CD4-positive, CD25-positive, alpha-beta regulatory T cell (primary cell): Measurements from ENCODE around the gene TBL1X. TPM values are rescaled to one million over a fixed set of nuclear protein-coding genes. Genes with fewer than 3 reads are reported as not detected.
"Not testable (repeated sequence)": the region's sequence is repeated elsewhere in the genome, so short reads cannot be mapped to it uniquely, and the experiment has no call there.

ENCODE experiments used
- ATAC-seq, 2 donors: fragments of 150-1000 bp; cut with Tn5 transposase; one replicate each; pipeline ENCODE4 v1.10.0; 2021; ENCODE audit warnings: low read depth in 2 of 2, moderate number of reproducible peaks in 2 of 2, moderate library complexity in 1 of 2
- DNase-seq, 3 donors: peaks; one replicate each; pipeline versions ENCODE4 v3.0.0 to v3.0.0-alpha.2; 2012 to 2022; ENCODE audit warnings: mixed read lengths in 1 of 3
- H3K27ac ChIP-seq: one replicate; pipeline ENCODE4 v1.7.0; 2013; ENCODE audit warnings: mild to moderate bottlenecking, low read length; ENCODE audit not compliant: insufficient read depth, poor library complexity, severe bottlenecking
- H3K27me3 ChIP-seq: one replicate; pipeline ENCODE4 v1.7.0; 2013; ENCODE audit warnings: low read length; ENCODE audit not compliant: control insufficient read depth, insufficient read depth
- H3K36me3 ChIP-seq: one replicate; pipeline ENCODE4 v1.7.0; 2013; ENCODE audit warnings: mild to moderate bottlenecking, low read length, moderate library complexity; ENCODE audit not compliant: control insufficient read depth, insufficient read depth
- H3K4me1 ChIP-seq: 2 replicates; pipeline ENCODE4 v1.7.0; 2013; ENCODE audit warnings: mild to moderate bottlenecking, low read length; ENCODE audit not compliant: insufficient read depth, control insufficient read depth, poor library complexity, severe bottlenecking
- H3K4me3 ChIP-seq: one replicate; pipeline ENCODE4 v1.7.0; 2013; ENCODE audit warnings: low read depth, mild to moderate bottlenecking, low read length, moderate library complexity
- H3K9me3 ChIP-seq, 2 experiments: 1 replicate in 1 of 2; 2 replicates in 1 of 2; pipeline ENCODE4 v1.7.0; 2013; ENCODE audit warnings: low read length in 2 of 2, mild to moderate bottlenecking in 1 of 2, moderate library complexity in 1 of 2; ENCODE audit not compliant: control insufficient read depth in 2 of 2
- H3K27ac Mint-ChIP-seq, 3 donors: one replicate each; pipeline ENCODE4 v1.8.0; 2020 to 2022; ENCODE audit warnings: mild to moderate bottlenecking in 3 of 3, mixed read lengths in 3 of 3, moderate library complexity in 2 of 3
- H3K27me3 Mint-ChIP-seq: one replicate; pipeline ENCODE4 v1.8.0; 2022; ENCODE audit warnings: mild to moderate bottlenecking, mixed read lengths
- H3K36me3 Mint-ChIP-seq: one replicate; pipeline ENCODE4 v1.8.0; 2020; ENCODE audit warnings: mixed read lengths
- H3K4me1 Mint-ChIP-seq, 4 donors: one replicate each; pipeline ENCODE4 v1.8.0; 2020 to 2022; ENCODE audit warnings: mixed read lengths in 4 of 4, mild to moderate bottlenecking in 1 of 4
- H3K4me3 Mint-ChIP-seq, 4 donors: one replicate each; pipeline ENCODE4 v1.8.0; 2020 to 2022; ENCODE audit warnings: mild to moderate bottlenecking in 4 of 4, mixed read lengths in 4 of 4, moderate library complexity in 3 of 4
- H3K9me3 Mint-ChIP-seq, 7 donors: one replicate each; pipeline ENCODE4 v1.8.0; 2020 to 2022; ENCODE audit warnings: mixed read lengths in 7 of 7, mild to moderate bottlenecking in 3 of 7, moderate library complexity in 2 of 7
- polyA plus RNA-seq, 4 donors: library from polyadenylated mRNA; unstranded; fragments of 300-500 nt; fragmentation: Illumina TruSeq; gene quantifications; one replicate each; pipeline ENCODE4 v1.2.3, GENCODE V29; 2021
- total RNA-seq: library from RNA; stranded (reverse); gene quantifications from one replicate; pipeline ENCODE4 v1.2.3, GENCODE V29; 2022

The TBL1X gene
- total and polyA plus RNA-seq, 5 donors from 2014 or later = 6.7 to 23.4 (median 14.5) TPM

- no peaks in the 10 kb centered on the region for H3K27me3 Mint-ChIP-seq
- Histone ChIP-seq H3K9me3 (no peaks in the 10 kb centered on the region), H3K36me3 (no peaks in the 10 kb centered on the region), H3K27me3 (no peaks in the 10 kb centered on the region), H3K4me3 (no peak overlapping the region), H3K27ac (no peak overlapping the region), H3K4me1 (no peaks in the 10 kb centered on the region)
- no peak for DNase-seq
- no peak overlapping the region for H3K27ac Mint-ChIP-seq
- H3K4me1 Mint-ChIP-seq = no peaks in the 10 kb centered on the region
- H3K9me3 Mint-ChIP-seq = no peaks in the 10 kb centered on the region
- ATAC-seq = no peak
- no peak overlapping the region for H3K4me3 Mint-ChIP-seq
- no peaks in the 10 kb centered on the region for H3K36me3 Mint-ChIP-seq
Measured at GRCh38 chrX:9431281-9431680, 33.6 kb upstream of the TBL1X start.

- H3K27me3 Mint-ChIP-seq = no peaks in the 10 kb centered on the region
- H3K36me3 Mint-ChIP-seq = no peaks in the 10 kb centered on the region
- no peaks in the 10 kb centered on the region for H3K27me3 ChIP-seq
- no peaks in the 10 kb centered on the region for H3K36me3 ChIP-seq
- no peaks in the 10 kb centered on the region for H3K9me3 Mint-ChIP-seq
- no peak overlapping the region for H3K27ac Mint-ChIP-seq
- DNase-seq (no peak), ATAC-seq (no peak)
- no peaks in the 10 kb centered on the region for H3K4me1 Mint-ChIP-seq
- H3K4me3 ChIP-seq = no peak overlapping the region
- H3K27ac ChIP-seq = no peak overlapping the region
- H3K4me1 ChIP-seq = no peaks in the 10 kb centered on the region
- no peaks in the 10 kb centered on the region for H3K9me3 ChIP-seq
- H3K4me3 Mint-ChIP-seq = no peak overlapping the region
Measured at GRCh38 chrX:9433596-9433995, 31.3 kb upstream of the TBL1X start.

- Histone ChIP-seq H3K27ac (no peak overlapping the region), H3K9me3 (no peaks in the 10 kb centered on the region), H3K27me3 (no peaks in the 10 kb centered on the region), H3K36me3 (no peaks in the 10 kb centered on the region), H3K4me3 (no peak overlapping the region), H3K4me1 (no peaks in the 10 kb centered on the region)
- Mint-ChIP-seq H3K27me3 (no peaks in the 10 kb centered on the region), H3K4me1 (no peaks in the 10 kb centered on the region), H3K4me3 (no peak overlapping the region), H3K36me3 (no peaks in the 10 kb centered on the region), H3K27ac (no peak overlapping the region), H3K9me3 (no peaks in the 10 kb centered on the region)
- no peak for DNase-seq
- no peak for ATAC-seq
Measured at GRCh38 chrX:9434051-9434550, 30.8 kb upstream of the TBL1X start.

GRCh38 chrX:9435086-9435485, 29.8 kb upstream of the TBL1X start:
- not testable (repeated sequence) for H3K4me1 ChIP-seq, DNase-seq, H3K36me3 ChIP-seq, H3K36me3 Mint-ChIP-seq, H3K27ac ChIP-seq, H3K4me3 ChIP-seq, H3K9me3 ChIP-seq, H3K4me3 Mint-ChIP-seq, H3K9me3 Mint-ChIP-seq, H3K27me3 ChIP-seq, H3K27ac Mint-ChIP-seq, ATAC-seq, H3K27me3 Mint-ChIP-seq, H3K4me1 Mint-ChIP-seq

- Mint-ChIP-seq H3K27me3 (no peaks in the 10 kb centered on the region), H3K4me3 (no peak overlapping the region), H3K4me1 (peaks cover 0 to 8% (median 0%) of the 10 kb centered on the region in 4 donors), H3K27ac (peak overlapping the region in 2 of 3 donors; percentile 18 to 29), H3K9me3 (no peaks in the 10 kb centered on the region), H3K36me3 (no peaks in the 10 kb centered on the region)
- H3K27ac ChIP-seq = no peak overlapping the region
- ATAC-seq (no peak), DNase-seq (no peak)
- no peaks in the 10 kb centered on the region for H3K9me3 ChIP-seq
- no peaks in the 10 kb centered on the region for H3K36me3 ChIP-seq
- no peaks in the 10 kb centered on the region for H3K27me3 ChIP-seq
- no peaks in the 10 kb centered on the region for H3K4me1 ChIP-seq
- H3K4me3 ChIP-seq = no peak overlapping the region
Measured at GRCh38 chrX:9436812-9437211, 28.0 kb upstream of the TBL1X start.

GRCh38 chrX:9438933-9439494, 25.8 kb upstream of the TBL1X start:
- Mint-ChIP-seq H3K27me3 (no peaks in the 10 kb centered on the region), H3K4me1 (peaks cover 0 to 8% (median 0%) of the 10 kb centered on the region in 4 donors), H3K9me3 (peaks cover 0 to 1% (median 0%) of the 10 kb centered on the region in 7 donors), H3K4me3 (no peak overlapping the region), H3K27ac (no peak overlapping the region), H3K36me3 (no peaks in the 10 kb centered on the region)
- DNase-seq (no peak), ATAC-seq (no peak)
- Histone ChIP-seq H3K4me3 (no peak overlapping the region), H3K27me3 (no peaks in the 10 kb centered on the region), H3K4me1 (no peaks in the 10 kb centered on the region), H3K27ac (no peak overlapping the region), H3K9me3 (no peaks in the 10 kb centered on the region), H3K36me3 (no peaks in the 10 kb centered on the region)

- no peaks in the 10 kb centered on the region for H3K36me3 Mint-ChIP-seq
- no peaks in the 10 kb centered on the region for H3K9me3 ChIP-seq
- peaks cover 0 to 8% (median 0%) of the 10 kb centered on the region in 4 donors for H3K4me1 Mint-ChIP-seq
- no peaks in the 10 kb centered on the region for H3K27me3 ChIP-seq
- no peak overlapping the region for H3K4me3 ChIP-seq
- peaks cover 0 to 1% (median 0%) of the 10 kb centered on the region in 7 donors for H3K9me3 Mint-ChIP-seq
- H3K27ac ChIP-seq = no peak overlapping the region
- H3K4me1 ChIP-seq = no peaks in the 10 kb centered on the region
- H3K27me3 Mint-ChIP-seq = no peaks in the 10 kb centered on the region
- no peak overlapping the region for H3K27ac Mint-ChIP-seq
- no peak for ATAC-seq
- H3K4me3 Mint-ChIP-seq = no peak overlapping the region
- DNase-seq = no peak
- H3K36me3 ChIP-seq = no peaks in the 10 kb centered on the region
Measured at GRCh38 chrX:9440116-9440844, 24.6 kb upstream of the TBL1X start.

- H3K27ac ChIP-seq = no peak overlapping the region
Measured at GRCh38 chrX:9442056-9442455, 22.8 kb upstream of the TBL1X start.

More at GRCh38 chrX:9442056-9442455, 22.8 kb upstream of the TBL1X start:
- H3K4me1 ChIP-seq = no peaks in the 10 kb centered on the region
- no peak overlapping the region for H3K27ac Mint-ChIP-seq
- no peak for DNase-seq
- no peak overlapping the region for H3K4me3 ChIP-seq
- ATAC-seq = no peak
- H3K27me3 ChIP-seq = no peaks in the 10 kb centered on the region
- no peaks in the 10 kb centered on the region for H3K36me3 Mint-ChIP-seq
- H3K4me1 Mint-ChIP-seq = peaks cover 0 to 8% (median 0%) of the 10 kb centered on the region in 4 donors
- H3K9me3 ChIP-seq = no peaks in the 10 kb centered on the region
- no peak overlapping the region for H3K4me3 Mint-ChIP-seq
- H3K27me3 Mint-ChIP-seq = peaks cover 4% of the 10 kb centered on the region
- H3K9me3 Mint-ChIP-seq = peaks cover 0 to 1% (median 0%) of the 10 kb centered on the region in 7 donors
- H3K36me3 ChIP-seq = no peaks in the 10 kb centered on the region
